Left kidney (tissue), 8 donors: ENCODE measurements around the gene LRIF1. TPM values are rescaled to one million over a fixed set of nuclear protein-coding genes. Genes with fewer than 3 reads are reported as not detected.
"Not testable (repeated sequence)": the region's sequence is repeated elsewhere in the genome, so short reads cannot be mapped to it uniquely, and the experiment has no call there.

Experiments used
- DNase-seq: peaks from one replicate; pipeline ENCODE4 v3.0.0-alpha.2; 2013
- long read RNA-seq, 8 donors: transcript quantifications; one replicate each; lab custom pipeline, GENCODE V29; 2026
- polyA plus RNA-seq: library from polyadenylated mRNA; unstranded; fragments of 120-200 nt; gene quantifications from one replicate; pipeline ENCODE4 v1.2.1, GENCODE V29; 2013; ENCODE audit not compliant: insufficient read length

Gene LRIF1
- 17.3 TPM for polyA plus RNA-seq
- long read RNA-seq, donor 1, partial matches to known transcripts = 6 of 8 reads
- long read RNA-seq, donor 1, other reads (novel, unspliced or antisense) = 0 of 8 reads
- long read RNA-seq, donor 2, partial matches to known transcripts = 5 of 8 reads
- long read RNA-seq, donor 2, other reads (novel, unspliced or antisense) = 0 of 8 reads
- long read RNA-seq, donor 3, partial matches to known transcripts = 0 of 2 reads
- long read RNA-seq, donor 3, other reads (novel, unspliced or antisense) = 0 of 2 reads
- long read RNA-seq, donor 4, partial matches to known transcripts = 0 of 1 reads
- long read RNA-seq, donor 4, other reads (novel, unspliced or antisense) = 0 of 1 reads
- long read RNA-seq, donor 5, partial matches to known transcripts = 0 of 3 reads
- long read RNA-seq, donor 5, other reads (novel, unspliced or antisense) = 0 of 3 reads
- long read RNA-seq, donor 6, partial matches to known transcripts = 0 of 4 reads
- long read RNA-seq, donor 6, other reads (novel, unspliced or antisense) = 0 of 4 reads
- long read RNA-seq, donor 7, transcript LRIF1-202 (3 exons, 1,796 nt) = major isoform, 5 of 6 reads
- long read RNA-seq, donor 7, partial matches to known transcripts = 0 of 6 reads
- long read RNA-seq, donor 7, other reads (novel, unspliced or antisense) = 0 of 6 reads
- long read RNA-seq, donor 8, partial matches to known transcripts = 0 of 2 reads
- long read RNA-seq, donor 8, other reads (novel, unspliced or antisense) = 0 of 2 reads

GRCh38 chr1:110963691-110964454 is at the start of gene LRIF1:
Gene LRIF1, minus strand, starts transcription at chr1:110963922. Its CDS starts 234 bp downstream, at chr1:110963688.
- DNase-seq = peak; percentile 97

- no peak for DNase-seq
Measured at GRCh38 chr1:111008031-111008430, 44.3 kb upstream of the LRIF1 start.

- no peak for DNase-seq
Measured at GRCh38 chr1:111006556-111006955, 42.8 kb upstream of the LRIF1 start.

- not testable (repeated sequence) for DNase-seq
Measured at GRCh38 chr1:110999607-111000006, 35.9 kb upstream of the LRIF1 start.

- not testable (repeated sequence) for DNase-seq
Measured at GRCh38 chr1:110992329-110992728, 28.6 kb upstream of the LRIF1 start.

- DNase-seq = not testable (repeated sequence)
Measured at GRCh38 chr1:110991295-110991694, 27.6 kb upstream of the LRIF1 start.

GRCh38 chr1:110990541-110990940 is 26.8 kb upstream of the LRIF1 start:
- no peak for DNase-seq

- no peak for DNase-seq
Measured at GRCh38 chr1:110986407-110986891, 22.7 kb upstream of the LRIF1 start.

- DNase-seq = no peak
Measured at GRCh38 chr1:110982320-110982719, 18.6 kb upstream of the LRIF1 start.

- DNase-seq = no peak
Measured at GRCh38 chr1:110979154-110979553, 15.4 kb upstream of the LRIF1 start.

- DNase-seq = no peak
Measured at GRCh38 chr1:110976089-110976488, 12.4 kb upstream of the LRIF1 start.

GRCh38 chr1:110975265-110975664 is 11.5 kb upstream of the LRIF1 start:
- no peak for DNase-seq

- no peak for DNase-seq
Measured at GRCh38 chr1:110967256-110967655, 3.5 kb upstream of the LRIF1 start.

GRCh38 chr1:110964455-110964903 is 757 bp upstream of the LRIF1 start:
- no peak for DNase-seq

- peak; percentile 46 for DNase-seq
Measured at GRCh38 chr1:110962892-110963690, 631 bp downstream of the LRIF1 start.

- DNase-seq = no peak
Measured at GRCh38 chr1:110961902-110962301, 1.8 kb downstream of the LRIF1 start.

- DNase-seq = no peak
Measured at GRCh38 chr1:110960777-110961420, 2.8 kb downstream of the LRIF1 start.

GRCh38 chr1:110957798-110958197 is 5.9 kb downstream of the LRIF1 start:
- no peak for DNase-seq

- DNase-seq = no peak
Measured at GRCh38 chr1:110956586-110956985, 7.1 kb downstream of the LRIF1 start.

GRCh38 chr1:110953031-110953430 is 10.7 kb downstream of the LRIF1 start:
- DNase-seq = no peak

GRCh38 chr1:110952031-110952430 is 11.7 kb downstream of the LRIF1 start:
- no peak for DNase-seq
